ENCODE data around the gene RNF212.

RNF212 gene

DNA sequence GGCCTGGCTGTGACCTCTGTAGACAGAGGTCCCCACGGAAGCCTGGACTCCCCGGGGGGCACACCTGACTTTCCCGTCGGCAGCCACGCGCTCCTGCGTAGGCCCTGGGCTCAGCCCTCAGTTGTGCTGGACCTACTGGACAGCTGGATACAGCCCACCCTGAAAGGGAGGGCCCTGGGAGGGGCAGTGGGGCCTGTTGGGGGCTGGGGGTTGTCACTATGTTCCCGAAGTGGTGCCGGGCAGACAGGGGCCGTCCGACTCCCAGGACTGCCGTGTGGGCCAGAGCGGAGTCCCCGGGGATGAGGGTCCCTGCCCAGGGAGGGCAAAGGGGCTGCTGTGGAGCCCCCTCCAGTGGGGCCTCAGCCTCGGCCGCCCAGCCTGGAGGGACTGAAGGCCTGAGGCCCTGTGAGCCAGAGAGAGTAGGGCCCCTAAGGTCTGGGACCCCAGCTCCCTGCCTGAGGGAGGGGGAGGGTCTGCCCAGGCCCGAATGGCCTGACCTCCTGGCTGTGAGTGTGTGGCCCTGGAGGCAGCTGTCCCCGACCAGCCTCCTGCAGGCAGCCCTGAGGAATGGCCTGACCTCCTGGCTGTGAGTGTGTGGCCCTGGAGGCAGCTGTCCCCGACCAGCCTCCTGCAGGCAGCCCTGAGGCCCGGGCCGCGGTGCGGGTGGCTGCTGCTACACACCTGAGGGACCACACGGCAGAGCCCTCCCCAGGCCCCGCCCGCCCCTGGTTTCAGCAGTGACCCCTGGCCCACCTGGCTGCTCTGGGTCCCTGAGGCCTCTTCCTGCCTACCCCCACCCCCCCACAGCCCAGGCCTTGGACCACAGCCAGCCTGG is 76.2 kb downstream of the RNF212 start:
- Histone ChIP-seq H3K36me3 (ENCODE audit: control insufficient read depth in 1 of 2, insufficient read depth in 2 of 2, low read length in 2 of 2) (no peaks in the 10 kb centered on the region), H3K27me3 (ENCODE audit: low read depth, low read length) (no peaks in the 10 kb centered on the region), H3K4me3 (ENCODE audit: low read depth in 1 of 2, low read length in 2 of 2) (no peak overlapping the region), H3K4me1 (ENCODE audit: control insufficient read depth in 1 of 2, insufficient read depth in 2 of 2, low read length in 2 of 2) (peaks cover 0 to 33% of the 10 kb centered on the region in 2 donors), H3K27ac (ENCODE audit: low read length) (no peak overlapping the region), H3K9me3 (ENCODE audit: control insufficient read depth in 1 of 2, low read length in 2 of 2) (no peaks in the 10 kb centered on the region)

GRCh38 chr4:1036095-1036494 is 77.3 kb downstream of the RNF212 start:
- no peaks in the 10 kb centered on the region for H3K9me3 ChIP-seq (ENCODE audit: control insufficient read depth in 1 of 2, low read length in 2 of 2)
- H3K27me3 ChIP-seq (ENCODE audit: low read depth, low read length): no peaks in the 10 kb centered on the region
- no peak overlapping the region for H3K4me3 ChIP-seq (ENCODE audit: low read depth in 1 of 2, low read length in 2 of 2)
- no peaks in the 10 kb centered on the region for H3K36me3 ChIP-seq (ENCODE audit: control insufficient read depth in 1 of 2, insufficient read depth in 2 of 2, low read length in 2 of 2)
- peaks cover 0 to 24% of the 10 kb centered on the region in 2 donors for H3K4me1 ChIP-seq (ENCODE audit: control insufficient read depth in 1 of 2, insufficient read depth in 2 of 2, low read length in 2 of 2)
- no peak overlapping the region for H3K27ac ChIP-seq (ENCODE audit: low read length)

DNA sequence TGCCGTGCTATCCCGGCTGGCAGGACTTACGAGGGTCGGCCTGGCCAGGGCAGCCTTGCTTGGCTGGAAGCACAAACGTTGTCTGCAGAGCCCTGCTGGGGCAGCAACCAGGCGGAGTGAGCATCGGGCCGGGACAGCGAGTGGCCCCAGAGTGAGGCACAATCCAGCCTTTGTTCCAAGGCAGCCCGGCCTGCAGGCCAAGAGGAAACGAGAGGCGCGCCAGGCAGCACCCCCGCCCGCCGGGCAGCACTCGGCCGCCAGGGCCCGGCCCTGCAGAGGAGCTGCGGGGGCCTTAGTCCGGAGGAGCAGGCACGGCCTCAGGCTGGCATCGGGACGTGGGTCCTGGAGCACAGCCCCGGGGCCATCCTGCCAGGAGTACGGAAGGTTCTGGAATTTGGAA is 77.9 kb downstream of the RNF212 start:
- no peak overlapping the region for H3K27ac ChIP-seq (ENCODE audit: low read length)
- H3K36me3 ChIP-seq (ENCODE audit: control insufficient read depth in 1 of 2, insufficient read depth in 2 of 2, low read length in 2 of 2): no peaks in the 10 kb centered on the region
- no peaks in the 10 kb centered on the region for H3K27me3 ChIP-seq (ENCODE audit: low read depth, low read length)
- H3K4me3 ChIP-seq (ENCODE audit: low read depth in 1 of 2, low read length in 2 of 2): no peak overlapping the region
- H3K4me1 ChIP-seq (ENCODE audit: control insufficient read depth in 1 of 2, insufficient read depth in 2 of 2, low read length in 2 of 2): peaks cover 0 to 20% of the 10 kb centered on the region in 2 donors
- no peaks in the 10 kb centered on the region for H3K9me3 ChIP-seq (ENCODE audit: control insufficient read depth in 1 of 2, low read length in 2 of 2)

DNA sequence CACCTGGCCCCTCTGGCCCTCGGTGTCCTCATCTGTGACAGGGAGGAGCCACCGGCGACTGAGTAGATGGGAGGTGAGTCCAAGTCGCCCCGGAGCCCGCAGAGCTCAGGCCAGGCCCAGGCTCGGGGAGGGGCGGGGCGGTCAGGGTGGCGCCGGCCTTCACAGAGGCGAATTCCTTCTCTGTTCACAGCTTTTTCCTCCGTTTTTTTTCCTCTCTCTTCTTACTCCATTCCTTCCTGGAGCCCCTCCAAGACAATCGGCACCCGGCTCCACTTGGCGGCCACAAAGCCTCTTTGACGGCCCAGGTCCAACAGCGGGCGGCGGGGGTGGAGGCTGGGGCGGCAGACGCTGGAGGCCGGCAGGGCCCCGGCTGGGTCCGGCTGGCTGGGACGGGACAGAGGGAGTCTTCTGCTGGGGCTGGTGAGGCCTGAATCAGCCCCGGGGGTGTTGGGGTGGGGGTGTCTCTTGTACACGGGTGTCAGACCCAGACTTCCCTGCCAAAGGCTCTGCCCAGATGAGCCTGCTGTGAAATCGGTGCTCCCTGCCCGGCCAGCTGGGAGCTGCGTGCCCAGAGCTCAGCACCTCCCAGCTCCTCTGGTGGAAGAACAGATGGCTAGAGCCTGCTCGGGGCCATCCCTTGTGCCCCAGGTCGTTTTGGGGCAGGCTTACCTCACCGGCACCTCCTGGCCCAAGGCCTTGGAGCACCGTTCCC is 79.4 kb downstream of the RNF212 start:
- Histone ChIP-seq H3K4me3 (ENCODE audit: low read depth in 1 of 2, low read length in 2 of 2) (no peak overlapping the region), H3K9me3 (ENCODE audit: control insufficient read depth in 1 of 2, low read length in 2 of 2) (no peaks in the 10 kb centered on the region), H3K27me3 (ENCODE audit: low read depth, low read length) (no peaks in the 10 kb centered on the region), H3K4me1 (ENCODE audit: control insufficient read depth in 1 of 2, insufficient read depth in 2 of 2, low read length in 2 of 2) (peaks cover 0 to 11% of the 10 kb centered on the region in 2 donors), H3K27ac (ENCODE audit: low read length) (no peak overlapping the region), H3K36me3 (ENCODE audit: control insufficient read depth in 1 of 2, insufficient read depth in 2 of 2, low read length in 2 of 2) (no peaks in the 10 kb centered on the region)

GRCh38 chr4:1032861-1033260 is 80.5 kb downstream of the RNF212 start:
- Histone ChIP-seq H3K4me1 (ENCODE audit: control insufficient read depth in 1 of 2, insufficient read depth in 2 of 2, low read length in 2 of 2) (peaks cover 0 to 11% of the 10 kb centered on the region in 2 donors), H3K36me3 (ENCODE audit: control insufficient read depth in 1 of 2, insufficient read depth in 2 of 2, low read length in 2 of 2) (no peaks in the 10 kb centered on the region), H3K27ac (ENCODE audit: low read length) (no peak overlapping the region), H3K27me3 (ENCODE audit: low read depth, low read length) (no peaks in the 10 kb centered on the region), H3K4me3 (ENCODE audit: low read depth in 1 of 2, low read length in 2 of 2) (no peak overlapping the region), H3K9me3 (ENCODE audit: control insufficient read depth in 1 of 2, low read length in 2 of 2) (no peaks in the 10 kb centered on the region)

DNA sequence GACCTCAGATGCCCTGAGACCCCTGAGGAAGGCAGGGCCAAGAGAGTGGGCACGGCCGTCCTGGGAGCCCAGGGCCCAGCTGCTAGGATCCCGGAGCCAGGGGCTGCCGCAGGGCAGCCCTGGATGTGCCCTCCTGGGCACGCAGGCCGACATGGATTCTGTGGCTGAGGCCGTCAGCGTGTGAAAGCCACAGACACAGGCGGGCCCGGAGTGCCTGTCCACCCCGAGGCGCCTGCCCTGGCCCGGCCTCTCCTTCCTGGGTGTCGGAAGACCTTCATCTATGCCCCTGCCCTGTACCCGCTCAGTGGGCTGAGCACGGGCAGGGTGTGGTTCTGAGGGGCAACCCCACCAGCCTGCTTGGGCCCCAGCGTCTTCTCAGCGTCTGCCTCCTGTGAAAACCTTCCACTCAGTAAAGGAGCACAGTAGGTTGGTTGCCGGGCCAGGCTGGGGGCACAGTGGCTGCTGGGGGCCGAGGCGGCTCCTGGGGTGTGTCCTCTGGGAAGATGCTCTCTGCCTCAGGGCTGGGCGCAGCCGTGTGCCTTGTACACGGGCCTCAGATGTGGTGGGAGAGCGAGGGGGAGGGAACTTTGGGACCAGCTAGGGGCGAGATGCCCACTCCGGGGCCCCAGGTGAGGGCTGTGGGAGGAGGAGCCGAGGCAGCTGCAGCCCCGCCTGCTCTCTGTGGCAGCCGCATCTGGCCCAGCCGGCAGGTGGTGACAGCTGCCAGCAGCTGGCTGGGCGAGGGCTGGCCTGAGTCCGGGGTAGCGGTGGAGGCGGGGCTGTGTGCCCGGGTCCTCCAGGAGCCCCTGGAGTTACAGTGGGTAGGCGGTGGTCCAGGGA is 81.2 kb downstream of the RNF212 start:
- Histone ChIP-seq H3K4me3 (ENCODE audit: low read depth in 1 of 2, low read length in 2 of 2) (no peak overlapping the region), H3K36me3 (ENCODE audit: control insufficient read depth in 1 of 2, insufficient read depth in 2 of 2, low read length in 2 of 2) (no peaks in the 10 kb centered on the region), H3K4me1 (ENCODE audit: control insufficient read depth in 1 of 2, insufficient read depth in 2 of 2, low read length in 2 of 2) (peaks cover 0 to 11% of the 10 kb centered on the region in 2 donors), H3K9me3 (ENCODE audit: control insufficient read depth in 1 of 2, low read length in 2 of 2) (no peaks in the 10 kb centered on the region), H3K27me3 (ENCODE audit: low read depth, low read length) (no peaks in the 10 kb centered on the region), H3K27ac (ENCODE audit: low read length) (no peak overlapping the region)

DNA sequence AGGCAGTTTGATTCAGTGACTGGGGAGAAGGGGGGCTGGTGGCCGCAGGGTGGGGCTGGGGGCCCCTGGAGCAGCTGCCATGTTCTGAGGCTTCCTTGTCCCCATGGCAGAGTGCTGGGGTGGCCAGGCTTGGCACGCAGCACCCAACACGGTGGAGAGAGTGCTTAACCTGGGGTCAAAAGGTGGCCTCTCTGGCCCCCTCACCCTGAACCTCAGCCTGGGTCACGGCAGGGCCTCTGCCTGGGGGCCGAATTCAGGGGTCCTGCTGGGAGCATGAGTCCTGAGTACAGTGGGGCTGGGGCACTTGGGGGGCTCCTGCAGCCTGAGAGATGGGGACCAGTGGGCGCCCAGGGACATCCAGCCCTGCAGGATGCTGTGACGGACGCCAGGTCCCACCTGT is 82.0 kb downstream of the RNF212 start:
- no peak overlapping the region for H3K27ac ChIP-seq (ENCODE audit: low read length)
- no peaks in the 10 kb centered on the region for H3K27me3 ChIP-seq (ENCODE audit: low read depth, low read length)
- no peak overlapping the region for H3K4me3 ChIP-seq (ENCODE audit: low read depth in 1 of 2, low read length in 2 of 2)
- no peaks in the 10 kb centered on the region for H3K9me3 ChIP-seq (ENCODE audit: control insufficient read depth in 1 of 2, low read length in 2 of 2)
- peaks cover 0 to 11% of the 10 kb centered on the region in 2 donors for H3K4me1 ChIP-seq (ENCODE audit: control insufficient read depth in 1 of 2, insufficient read depth in 2 of 2, low read length in 2 of 2)
- no peaks in the 10 kb centered on the region for H3K36me3 ChIP-seq (ENCODE audit: control insufficient read depth in 1 of 2, insufficient read depth in 2 of 2, low read length in 2 of 2)

DNA sequence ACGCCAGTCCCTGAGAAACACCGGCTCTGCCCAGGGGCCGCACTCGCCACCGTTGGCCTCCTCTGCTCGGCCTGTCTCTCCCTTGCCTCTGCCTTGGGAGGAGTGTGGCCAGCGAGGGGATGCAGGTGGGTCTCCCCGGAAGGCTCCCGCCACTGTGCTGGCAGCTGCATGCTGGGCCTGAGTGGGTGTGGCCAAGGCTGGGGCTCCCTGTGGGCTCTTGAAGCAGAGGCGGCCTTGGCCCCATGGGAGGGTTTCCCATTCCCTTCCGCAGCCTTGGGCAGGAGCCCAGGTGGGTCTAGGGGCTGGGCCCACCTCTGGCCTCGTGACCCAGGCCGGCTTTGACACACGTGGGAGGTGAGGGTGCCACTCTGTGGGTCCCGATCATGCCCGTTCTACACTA is 82.8 kb downstream of the RNF212 start:
- Histone ChIP-seq H3K36me3 (ENCODE audit: control insufficient read depth in 1 of 2, insufficient read depth in 2 of 2, low read length in 2 of 2) (no peaks in the 10 kb centered on the region), H3K4me1 (ENCODE audit: control insufficient read depth in 1 of 2, insufficient read depth in 2 of 2, low read length in 2 of 2) (peaks cover 0 to 11% of the 10 kb centered on the region in 2 donors), H3K9me3 (ENCODE audit: control insufficient read depth in 1 of 2, low read length in 2 of 2) (no peaks in the 10 kb centered on the region), H3K4me3 (ENCODE audit: low read depth in 1 of 2, low read length in 2 of 2) (no peak overlapping the region), H3K27ac (ENCODE audit: low read length) (no peak overlapping the region), H3K27me3 (ENCODE audit: low read depth, low read length) (no peaks in the 10 kb centered on the region)

DNA sequence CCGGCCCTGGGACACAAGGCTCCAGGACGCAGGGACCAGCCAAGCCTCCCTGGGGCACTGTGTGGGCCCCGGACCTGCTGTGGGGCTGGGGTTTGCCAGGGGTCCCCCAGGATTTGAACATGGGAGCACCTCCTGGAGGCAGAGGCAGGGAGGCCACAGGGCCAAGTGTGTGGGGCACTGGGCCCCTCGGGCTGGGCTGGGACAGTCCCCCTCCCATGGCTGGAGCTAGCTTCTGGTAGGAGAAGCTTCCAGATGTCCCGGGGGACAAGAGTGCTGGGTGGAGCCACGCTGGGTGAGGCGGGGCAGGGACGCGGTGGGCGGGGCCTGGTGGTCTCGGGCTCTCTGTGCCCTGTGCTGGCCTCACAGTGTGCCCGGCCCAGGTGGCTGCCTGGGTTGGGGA is 83.3 kb downstream of the RNF212 start:
- Histone ChIP-seq H3K9me3 (ENCODE audit: control insufficient read depth in 1 of 2, low read length in 2 of 2) (no peaks in the 10 kb centered on the region), H3K27me3 (ENCODE audit: low read depth, low read length) (no peaks in the 10 kb centered on the region), H3K4me3 (ENCODE audit: low read depth in 1 of 2, low read length in 2 of 2) (no peak overlapping the region), H3K36me3 (ENCODE audit: control insufficient read depth in 1 of 2, insufficient read depth in 2 of 2, low read length in 2 of 2) (no peaks in the 10 kb centered on the region), H3K4me1 (ENCODE audit: control insufficient read depth in 1 of 2, insufficient read depth in 2 of 2, low read length in 2 of 2) (peaks cover 0 to 8% of the 10 kb centered on the region in 2 donors), H3K27ac (ENCODE audit: low read length) (no peak overlapping the region)

DNA sequence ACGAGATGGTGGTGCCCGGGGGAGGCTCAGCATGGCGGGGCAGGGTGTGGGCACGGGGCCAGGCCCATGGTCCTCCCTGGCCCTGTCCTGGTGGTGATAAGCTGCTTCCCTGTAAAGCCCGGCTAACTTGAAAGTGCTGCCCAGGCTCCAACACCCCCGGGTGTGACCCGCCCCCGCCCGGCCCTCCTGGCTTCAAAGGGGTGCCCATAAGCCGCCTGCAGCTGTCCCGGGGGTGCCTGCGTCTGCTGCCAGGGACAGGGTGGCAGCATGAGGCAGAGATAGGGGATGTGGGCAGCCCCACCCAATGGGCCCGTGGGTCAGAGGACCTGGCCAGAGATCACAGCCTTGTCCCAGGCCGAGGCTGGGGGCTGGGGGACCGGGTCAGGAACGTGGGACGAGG is 83.8 kb downstream of the RNF212 start:
- Histone ChIP-seq H3K9me3 (ENCODE audit: control insufficient read depth in 1 of 2, low read length in 2 of 2) (no peaks in the 10 kb centered on the region), H3K36me3 (ENCODE audit: control insufficient read depth in 1 of 2, insufficient read depth in 2 of 2, low read length in 2 of 2) (peaks cover 0 to 4% of the 10 kb centered on the region in 2 donors), H3K4me1 (ENCODE audit: control insufficient read depth in 1 of 2, insufficient read depth in 2 of 2, low read length in 2 of 2) (peaks cover 0 to 8% of the 10 kb centered on the region in 2 donors), H3K27me3 (ENCODE audit: low read depth, low read length) (no peaks in the 10 kb centered on the region), H3K4me3 (ENCODE audit: low read depth in 1 of 2, low read length in 2 of 2) (no peak overlapping the region), H3K27ac (ENCODE audit: low read length) (no peak overlapping the region)

Measured in muscle layer of duodenum (tissue), 2 donors.